Omental fat pad (tissue), 4 donors: ENCODE measurements around the gene C4BPA. TPM values are rescaled to one million over a fixed set of nuclear protein-coding genes. Genes with fewer than 3 reads are reported as not detected.

Experiments used
- ATAC-seq: fragments of 150-250 bp; one replicate; pipeline ENCODE4 v1.9.1; 2016; ENCODE audit warnings: mild to moderate bottlenecking, moderate library complexity; ENCODE audit not compliant: low FRiP score
- DNase-seq: peaks from one replicate; pipeline ENCODE4 v3.0.0-alpha.2; 2019; ENCODE audit warnings: low spot score
- total RNA-seq, 4 donors: library from RNA; depleted of rRNA; stranded (reverse); fragments of >200 nt; gene quantifications; one replicate each; pipeline ENCODE4 v1.1.0, GENCODE V29; 2016
- TF ChIP-seq, protein P1 (sequence below), 3 donors: fragments of 450-650 bp; IDR thresholded peaks; one replicate each; pipeline ENCODE4 v1.5.1; 2016 to 2017; ENCODE audit warnings: antibody characterized with exemption in 3 of 3, mild to moderate bottlenecking in 3 of 3, moderate library complexity in 2 of 3

C4BPA gene
- total RNA-seq, 4 donors from 2014 or later = 3.3 TPM; not detected in 3

DNA sequence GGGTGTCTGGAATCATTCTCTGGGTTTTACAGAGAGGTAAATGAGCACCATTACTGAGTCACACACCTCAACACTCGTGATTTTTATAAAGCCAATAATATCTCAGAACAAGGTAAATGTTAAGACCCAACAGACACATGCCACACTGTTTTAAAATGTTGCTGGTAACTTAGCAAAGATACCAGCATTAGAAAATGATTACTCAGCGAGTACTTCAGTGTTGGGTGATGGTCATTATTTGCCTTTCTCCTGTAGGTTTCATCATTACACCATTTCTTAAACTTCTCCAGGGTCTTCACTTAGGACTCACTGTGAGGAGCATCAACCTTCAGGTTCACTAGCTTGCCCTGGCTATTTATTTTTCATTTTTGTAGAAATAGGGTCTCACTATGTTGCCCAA lies 22.2 kb upstream of the C4BPA start:
- ATAC-seq (no peak), DNase-seq (no peak)
- TF ChIP-seq, protein P1, sequence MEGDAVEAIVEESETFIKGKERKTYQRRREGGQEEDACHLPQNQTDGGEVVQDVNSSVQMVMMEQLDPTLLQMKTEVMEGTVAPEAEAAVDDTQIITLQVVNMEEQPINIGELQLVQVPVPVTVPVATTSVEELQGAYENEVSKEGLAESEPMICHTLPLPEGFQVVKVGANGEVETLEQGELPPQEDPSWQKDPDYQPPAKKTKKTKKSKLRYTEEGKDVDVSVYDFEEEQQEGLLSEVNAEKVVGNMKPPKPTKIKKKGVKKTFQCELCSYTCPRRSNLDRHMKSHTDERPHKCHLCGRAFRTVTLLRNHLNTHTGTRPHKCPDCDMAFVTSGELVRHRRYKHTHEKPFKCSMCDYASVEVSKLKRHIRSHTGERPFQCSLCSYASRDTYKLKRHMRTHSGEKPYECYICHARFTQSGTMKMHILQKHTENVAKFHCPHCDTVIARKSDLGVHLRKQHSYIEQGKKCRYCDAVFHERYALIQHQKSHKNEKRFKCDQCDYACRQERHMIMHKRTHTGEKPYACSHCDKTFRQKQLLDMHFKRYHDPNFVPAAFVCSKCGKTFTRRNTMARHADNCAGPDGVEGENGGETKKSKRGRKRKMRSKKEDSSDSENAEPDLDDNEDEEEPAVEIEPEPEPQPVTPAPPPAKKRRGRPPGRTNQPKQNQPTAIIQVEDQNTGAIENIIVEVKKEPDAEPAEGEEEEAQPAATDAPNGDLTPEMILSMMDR (IDR thresholded peaks at IDR 0.05) = no peak

DNA sequence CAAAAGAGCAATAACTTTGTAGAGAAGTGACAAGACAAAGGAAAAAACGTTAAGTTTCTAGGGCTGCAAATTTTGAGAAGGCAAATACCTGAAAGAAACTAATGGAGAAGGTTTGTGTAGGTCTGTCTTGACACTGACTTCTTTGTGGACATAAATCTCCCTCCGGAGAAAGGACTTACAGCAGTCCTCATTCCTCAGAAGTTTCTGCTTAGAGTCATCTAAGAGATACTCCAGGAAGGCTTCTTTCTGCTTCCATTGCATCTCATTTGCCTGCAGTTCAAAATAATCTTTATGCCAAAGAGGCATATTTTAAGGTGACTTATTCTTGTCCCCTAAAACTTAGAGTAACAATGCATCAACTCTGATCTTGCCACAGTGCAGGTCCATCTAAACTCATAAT lies 19.8 kb upstream of the C4BPA start:
- no peak for ATAC-seq
- TF ChIP-seq, protein P1 (IDR thresholded peaks at IDR 0.05) = no peak

DNA sequence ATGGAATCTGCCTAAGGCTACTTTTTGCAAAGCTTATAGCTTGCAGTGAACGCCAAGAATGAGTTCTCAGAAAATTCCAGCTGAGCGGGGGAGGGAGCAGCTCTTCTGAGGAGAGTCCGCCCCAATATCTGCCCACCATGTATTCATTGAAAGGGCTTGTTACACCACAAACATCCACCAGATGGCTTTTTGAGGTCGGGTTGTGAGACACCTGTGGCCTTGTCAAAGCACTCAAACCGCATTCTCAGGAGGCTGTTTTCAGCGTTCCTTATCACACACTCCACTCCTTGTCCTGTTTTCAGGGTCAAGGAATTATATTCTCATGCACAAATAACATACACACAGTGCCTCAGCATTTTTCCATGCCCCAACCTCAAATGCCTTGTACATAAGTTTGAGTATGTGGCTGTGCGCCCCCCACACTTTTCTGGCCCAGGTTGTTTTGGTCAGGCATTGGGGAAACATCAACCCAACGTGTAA lies 19.3 kb upstream of the C4BPA start:
- DNase-seq (no peak), ATAC-seq (peak; percentile 72)
- TF ChIP-seq, protein P1 (IDR thresholded peaks at IDR 0.05) = peak in 2 of 3 donors; percentile 8 to 44

More for the DNA sequence above, 19.8 kb upstream of the C4BPA start:
- no peak for DNase-seq

DNA sequence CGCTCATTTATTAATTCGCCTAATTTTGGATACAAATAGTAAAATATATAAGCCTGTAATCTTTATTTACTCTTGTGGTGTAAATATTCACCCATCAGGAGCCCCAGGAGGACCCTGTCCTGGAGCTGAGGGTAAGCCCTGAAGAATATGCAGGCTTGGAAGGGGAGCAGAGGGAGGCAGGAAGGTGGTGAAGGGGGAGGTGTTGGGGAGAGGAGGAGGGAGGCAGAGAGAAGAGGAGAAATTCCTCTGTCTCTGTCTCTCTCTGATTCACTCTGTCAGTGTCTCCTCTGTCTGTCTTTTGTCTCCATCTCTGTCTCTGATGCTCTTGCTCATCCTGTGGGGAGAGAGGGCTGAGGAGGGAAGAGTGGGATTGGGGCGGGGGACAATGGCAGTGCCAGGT lies 18.1 kb upstream of the C4BPA start:
- TF ChIP-seq, protein P1 (IDR thresholded peaks at IDR 0.05) = no peak
- no peak for DNase-seq
- ATAC-seq = no peak

DNA sequence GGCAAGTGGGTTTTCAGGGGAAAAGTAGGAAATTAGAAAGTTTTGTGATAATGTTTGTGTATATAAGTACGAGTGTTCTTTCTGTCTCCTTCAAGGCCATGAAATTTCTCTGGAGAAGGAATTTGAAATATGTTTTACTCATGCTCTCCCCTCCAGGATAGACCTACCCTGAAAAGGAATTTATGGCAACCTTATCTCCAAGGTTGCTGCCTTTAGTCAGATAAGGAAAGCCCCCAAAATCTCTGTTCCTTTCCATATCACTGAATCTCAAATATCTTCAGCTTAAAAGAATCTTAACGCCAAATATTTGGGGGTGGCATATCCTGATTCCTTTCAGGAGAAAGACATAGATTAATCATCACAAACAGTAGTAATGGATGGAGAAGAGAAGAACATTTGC lies 15.9 kb upstream of the C4BPA start:
- no peak for DNase-seq
- ATAC-seq = no peak
- TF ChIP-seq, protein P1 (IDR thresholded peaks at IDR 0.05) = no peak

DNA sequence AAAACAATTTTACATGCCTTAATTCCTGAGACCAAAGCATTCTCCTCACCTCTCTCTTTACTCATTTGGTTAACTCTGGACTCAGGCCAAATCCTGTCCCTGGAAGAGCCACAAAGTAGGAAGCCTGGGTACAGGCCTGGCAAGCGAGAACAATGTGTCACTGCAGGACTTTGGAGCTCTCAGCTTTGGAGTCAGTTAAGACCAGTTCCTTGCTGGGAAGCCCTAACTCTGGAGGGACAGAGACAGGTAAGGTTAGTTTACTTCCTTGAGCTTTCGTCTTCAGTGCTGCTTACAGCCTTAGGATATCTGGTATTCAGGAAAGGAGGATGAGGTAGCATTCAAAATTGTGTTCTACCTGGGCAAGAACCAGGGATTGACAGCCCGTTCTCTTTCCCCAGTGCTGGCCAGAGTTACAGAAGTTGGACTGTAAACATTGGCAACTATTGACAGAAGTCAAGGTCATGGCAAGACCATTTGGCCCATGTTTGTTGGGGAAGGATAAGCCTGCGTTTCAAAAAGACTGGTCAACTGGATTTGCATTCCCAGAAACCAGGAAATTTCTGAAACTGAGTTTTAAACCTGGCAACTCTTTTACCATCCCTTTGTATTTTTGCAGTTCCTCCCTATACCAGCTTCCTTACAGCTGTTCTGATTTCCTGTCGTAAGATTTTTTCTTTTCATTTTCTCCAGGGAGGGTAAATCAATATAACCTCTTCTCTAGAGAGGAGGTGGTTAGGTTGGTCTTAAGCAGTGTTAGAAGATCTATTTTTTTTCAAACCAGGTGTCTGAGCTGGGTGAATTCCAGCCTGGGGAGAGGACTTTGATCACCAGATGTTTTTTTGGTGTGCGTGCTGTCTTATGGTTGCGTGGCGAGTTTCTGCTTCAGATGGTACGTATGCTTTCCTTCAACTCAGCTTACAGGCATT lies 15.1 kb upstream of the C4BPA start, which contains the start of gene C4BPB:
TSS of gene C4BPB (plus strand) at position 160 of the 926 bp plus-strand sequence. CDS start at position 832, 672 bp downstream.
- DNase-seq (no peak), ATAC-seq (no peak)
- TF ChIP-seq, protein P1 (IDR thresholded peaks at IDR 0.05) = no peak
